IMR-90 (cell line): ENCODE measurements around the gene CCDC69. TPM values are rescaled to one million over a fixed set of nuclear protein-coding genes. Genes with fewer than 3 reads are reported as not detected.

Source experiments
- ATAC-seq: fragments of 200-7000 bp; cut with Tn5 transposase; 2 replicates; pipeline ENCODE4 v1.9.1; 2020; ENCODE audit warnings: low read depth, mild to moderate bottlenecking, moderate library complexity
- BruUV-seq: library from RNA; stranded (reverse); fragments of 400-500 nt; replicated peaks from 2 replicates; lab custom pipeline; 2021; lab: Mats Ljungman, UMichigan
- CTCF ChIA-PET: fragments of 300-600 bp; formaldehyde crosslinking; extraction: SDS; loops from one replicate; lab custom pipeline; 2021; ENCODE audit warnings: antibody characterized with exemption; lab: Yijun Ruan, JAX
- POLR2A ChIA-PET: fragments of 300-600 bp; sonication (Branson Sonifier 250); formaldehyde crosslinking; loops from one replicate; lab custom pipeline; 2022; ENCODE audit warnings: antibody characterized with exemption; ENCODE audit not compliant: unreplicated experiment; lab: Charles Lee
- DNase-seq: peaks from one replicate; pipeline ENCODE4 v3.0.0; 2013
- H2AFZ ChIP-seq: replicated peaks from 2 replicates; pipeline ENCODE3; 2013; ENCODE audit warnings: low read length, mild to moderate bottlenecking; ENCODE audit not compliant: poor library complexity
- H2AK5ac ChIP-seq: 2 replicates; pipeline ENCODE4 v1.6.1; 2013; ENCODE audit warnings: low read depth, low read length, inconsistent platforms
- H2AK9ac ChIP-seq: replicated peaks from 2 replicates; pipeline ENCODE3; 2013; ENCODE audit warnings: mild to moderate bottlenecking, low read depth, low read length, moderate library complexity; ENCODE audit not compliant: poor library complexity
- H2BK120ac ChIP-seq: 2 replicates; pipeline ENCODE4 v1.6.1; 2013; ENCODE audit warnings: low read depth, low read length, inconsistent platforms
- H2BK15ac ChIP-seq: 3 replicates; pipeline ENCODE4 v1.6.1; 2013; ENCODE audit warnings: low read depth, low read length, inconsistent platforms
- H2BK20ac ChIP-seq: 2 replicates; pipeline ENCODE4 v1.6.1; 2013; ENCODE audit warnings: low read depth, mild to moderate bottlenecking, inconsistent platforms, low read length, moderate library complexity
- H2BK5ac ChIP-seq: 2 replicates; pipeline ENCODE4 v1.6.1; 2013; ENCODE audit warnings: mild to moderate bottlenecking, low read depth, low read length, inconsistent platforms; ENCODE audit not compliant: poor library complexity, severe bottlenecking
- H3K14ac ChIP-seq: replicated peaks from 2 replicates; pipeline ENCODE4 v1.6.1; 2013; ENCODE audit warnings: low read depth, low read length, inconsistent platforms
- H3K18ac ChIP-seq: 2 replicates; pipeline ENCODE4 v1.6.1; 2013; ENCODE audit warnings: low read depth, low read length, control low read depth
- H3K23ac ChIP-seq: 2 replicates; pipeline ENCODE4 v1.6.1; 2013; ENCODE audit warnings: low read depth, low read length, inconsistent platforms
- H3K27ac ChIP-seq: 2 replicates; pipeline ENCODE4 v1.5.1; 2013; ENCODE audit warnings: mild to moderate bottlenecking, control low read depth, low read length; ENCODE audit not compliant: insufficient read depth
- H3K27me3 ChIP-seq: 2 replicates; pipeline ENCODE4 v1.6.1; 2013; ENCODE audit warnings: low read length; ENCODE audit not compliant: control insufficient read depth, insufficient read depth
- H3K36me3 ChIP-seq: 2 replicates; pipeline ENCODE4 v1.6.1; 2013; ENCODE audit warnings: low read length, mixed read lengths; ENCODE audit not compliant: control insufficient read depth, insufficient read depth
- H3K4ac ChIP-seq: 2 replicates; pipeline ENCODE4 v1.6.1; 2013; ENCODE audit warnings: low read depth, low read length, inconsistent platforms
- H3K4me1 ChIP-seq: 2 replicates; pipeline ENCODE4 v1.6.1; 2013; ENCODE audit warnings: low read length, mixed read lengths; ENCODE audit not compliant: control insufficient read depth, insufficient read depth
- H3K4me2 ChIP-seq: 2 replicates; pipeline ENCODE4 v1.6.1; 2013; ENCODE audit warnings: low read depth, mild to moderate bottlenecking, control low read depth, low read length, moderate library complexity
- H3K4me3 ChIP-seq: 2 replicates; pipeline ENCODE4 v1.5.1; 2013; ENCODE audit warnings: low read depth, mild to moderate bottlenecking, control low read depth, low read length, moderate library complexity; ENCODE audit not compliant: insufficient read depth
- H3K56ac ChIP-seq: 2 replicates; pipeline ENCODE4 v1.6.1; 2013; ENCODE audit warnings: low read length, inconsistent platforms; ENCODE audit not compliant: insufficient read depth; ENCODE audit errors: extremely low read depth
- H3K79me1 ChIP-seq, 2 experiments: 2 replicates each; pipeline ENCODE4 v1.6.1; 2013; ENCODE audit warnings: low read length in 2 of 2, inconsistent platforms in 1 of 2, low read depth in 1 of 2
- H3K9ac ChIP-seq: 2 replicates; pipeline ENCODE4 v1.6.1; 2013; ENCODE audit warnings: low read depth, low read length, control low read depth
- H3K9me1 ChIP-seq: 2 replicates; pipeline ENCODE4 v1.6.1; 2013; ENCODE audit warnings: low read length, inconsistent platforms; ENCODE audit not compliant: insufficient read depth
- H3K9me3 ChIP-seq: 2 replicates; pipeline ENCODE4 v1.6.1; 2013; ENCODE audit warnings: low read length; ENCODE audit not compliant: control insufficient read depth, insufficient read depth
- H4K20me1 ChIP-seq: 2 replicates; pipeline ENCODE4 v1.6.1; 2013; ENCODE audit warnings: low read length, inconsistent platforms; ENCODE audit not compliant: insufficient read depth
- H4K5ac ChIP-seq: 2 replicates; pipeline ENCODE4 v1.6.1; 2013; ENCODE audit warnings: mild to moderate bottlenecking, low read depth, low read length, control low read depth
- H4K8ac ChIP-seq, 2 experiments: 2 replicates each; pipeline ENCODE4 v1.6.1; 2013; ENCODE audit warnings: low read depth in 2 of 2, low read length in 2 of 2, control low read depth in 1 of 2, inconsistent platforms in 1 of 2
- H4K91ac ChIP-seq: 2 replicates; pipeline ENCODE4 v1.6.1; 2013; ENCODE audit warnings: low read depth, low read length, inconsistent platforms; ENCODE audit not compliant: insufficient read depth
- CHD1 ChIP-seq: IDR thresholded peaks from 2 replicates; pipeline ENCODE4 v1.6.1; 2012; ENCODE audit warnings: low read depth, low read length, improper control_type of control experiment
- FOS ChIP-seq: fragments of 150-350 bp; IDR thresholded peaks from 2 replicates; pipeline ENCODE4 v1.6.1; 2016; ENCODE audit warnings: low read depth, low read length
- RAD21 ChIP-seq: IDR thresholded peaks from 2 replicates; pipeline ENCODE4 v1.6.1; 2012; ENCODE audit warnings: low read length, improper control_type of control experiment
- RCOR1 ChIP-seq: IDR thresholded peaks from 2 replicates; pipeline ENCODE4 v1.6.1; 2012; ENCODE audit warnings: mild to moderate bottlenecking, low read length, improper control_type of control experiment; ENCODE audit not compliant: insufficient replicate concordance
- RFX5 ChIP-seq: IDR thresholded peaks from 2 replicates; pipeline ENCODE4 v1.8.0; 2012; ENCODE audit warnings: low read depth, mild to moderate bottlenecking, low read length, moderate library complexity
- WGBS, 2 experiments: methylation state at CpG; one replicate each; pipeline versions ENCODE4 v1.1.5 to v1.1.7; 2013; ENCODE audit warnings: missing lambda C conversion rate in 2 of 2; ENCODE audit not compliant: insufficient read length in 1 of 2; ENCODE audit errors: extremely low coverage in 2 of 2; 5-methylcytosine and 5-hydroxymethylcytosine counted together
- dilution Hi-C: fragments of 300-500 bp; cut with HindIII; formaldehyde crosslinking; loops from one replicate; pipeline ENCODE4 v1.14.3; 2018; ENCODE audit warnings: low sequenced_read_pairs; ENCODE audit not compliant: unreplicated experiment
- in situ Hi-C: fragments of 300-500 bp; cut with MboI; formaldehyde crosslinking; loops from 3 replicates; pipeline ENCODE4 v1.14.3; 2019; ENCODE audit warnings: low sequenced_read_pairs, inconsistent platforms, mixed read lengths
- intact Hi-C: fragments of 100-400 bp; cut with micrococcal nuclease; formaldehyde crosslinking; loops from 2 replicates; pipeline ENCODE4 v1.10.0; 2022
- polyA plus RNA-seq, 3 experiments: library from polyadenylated mRNA; depleted of rRNA; stranded (reverse); fragments of >200 nt; gene quantifications; 2 replicates each; pipeline ENCODE4 v1.2.3, GENCODE V29; 2012; ENCODE audit warnings: low replicate concordance in 1 of 3
- total RNA-seq: library from RNA; depleted of rRNA; stranded (reverse); fragments of >200 nt; gene quantifications from 2 replicates; pipeline ENCODE4 v1.2.3, GENCODE V29; 2012
- TF ChIP-seq, protein P1 (sequence below): conservative IDR thresholded peaks from 2 replicates; pipeline ENCODE4 v1.5.1; 2012; ENCODE audit warnings: mild to moderate bottlenecking, low read depth, low read length, improper control_type of control experiment
- TF ChIP-seq, protein P2 (sequence below): fragments of 150-350 bp; IDR thresholded peaks from 2 replicates; pipeline ENCODE4 v1.6.1; 2017; ENCODE audit warnings: mild to moderate bottlenecking, antibody characterized with exemption, low read length, low read depth

CCDC69 gene
- total and polyA plus RNA-seq, 2 of the 4 experiments (the other 2 are of a cell fraction), result 0.36 to 0.48 TPM

DNA sequence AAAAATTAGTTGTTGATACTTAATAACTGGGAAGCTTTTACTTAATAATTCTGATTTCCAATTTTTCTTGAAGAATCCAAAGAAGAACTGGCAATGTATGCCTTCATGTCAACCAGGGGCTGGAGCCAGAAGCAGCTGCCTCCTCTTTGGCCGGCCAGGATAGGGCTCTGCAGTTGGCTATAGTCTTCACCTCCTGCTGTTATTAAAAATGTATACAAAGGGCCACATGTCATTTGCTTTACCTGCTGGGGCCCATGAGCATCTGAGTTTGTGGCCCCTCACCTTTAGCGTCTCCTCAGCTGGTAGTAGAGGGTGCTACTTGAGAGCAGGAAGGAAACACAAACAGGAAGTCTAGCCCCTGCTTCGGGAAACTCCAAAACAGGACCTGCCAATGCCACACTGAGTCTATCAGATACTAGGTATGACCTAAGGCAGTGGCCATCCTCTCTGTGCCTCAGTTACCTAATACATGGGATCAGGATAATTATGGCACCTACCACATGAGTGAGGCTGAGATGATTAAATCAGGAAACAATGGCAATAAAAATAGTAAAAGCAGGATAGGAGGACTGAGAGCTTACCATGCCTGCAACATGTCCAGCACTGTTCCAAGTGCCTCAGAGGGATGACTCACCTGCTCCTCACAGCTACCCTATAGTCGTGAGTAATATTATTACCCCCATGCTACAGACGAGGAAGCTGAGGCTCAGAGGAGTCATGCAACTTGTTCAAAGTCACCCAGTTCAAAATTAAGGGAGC lies 21.3 kb downstream of the CCDC69 start:
- no peaks in the 10 kb centered on the region for H4K20me1 ChIP-seq
- H4K91ac ChIP-seq, result no peak overlapping the region
- BruUV-seq, result no TSS peak
- H3K4me1 ChIP-seq, result no peaks in the 10 kb centered on the region
- H3K56ac ChIP-seq, result no peak overlapping the region
- ChIA-PET CTCF (interaction anchor here (0.6 to 0.9 kb wide), 2 partner anchors 11 to 515 kb away, joined by 3 to 5 read pairs; no protein-coding TSS in a partner anchor), POLR2A (no interaction called here)
- no CpG with 5 or more reads among the region's 5 CpGs for WGBS, 2 experiments
- DNase-seq (peak; percentile 71), ATAC-seq (peak; percentile 72)
- H2BK5ac ChIP-seq, result no peak overlapping the region
- H3K36me3 ChIP-seq, result no peaks in the 10 kb centered on the region
- peaks cover 7% of the 10 kb centered on the region for H3K27me3 ChIP-seq
- in situ Hi-C loops, result no loop called here
- no peak overlapping the region for H3K23ac ChIP-seq
- no peak overlapping the region for H3K4me2 ChIP-seq
- no peak overlapping the region for H4K8ac ChIP-seq
- no peak overlapping the region for H2BK20ac ChIP-seq
- no peak overlapping the region for H3K9ac ChIP-seq
- no peak overlapping the region for H3K27ac ChIP-seq
- H4K5ac ChIP-seq, result no peak overlapping the region
- intact Hi-C loops, result no loop called here
- no peak overlapping the region for H3K4me3 ChIP-seq
- H2AFZ ChIP-seq, result peak overlapping the region; percentile 0
- no peak overlapping the region for H2BK15ac ChIP-seq
- no peak overlapping the region for H2AK9ac ChIP-seq
- TF ChIP-seq, protein P1, sequence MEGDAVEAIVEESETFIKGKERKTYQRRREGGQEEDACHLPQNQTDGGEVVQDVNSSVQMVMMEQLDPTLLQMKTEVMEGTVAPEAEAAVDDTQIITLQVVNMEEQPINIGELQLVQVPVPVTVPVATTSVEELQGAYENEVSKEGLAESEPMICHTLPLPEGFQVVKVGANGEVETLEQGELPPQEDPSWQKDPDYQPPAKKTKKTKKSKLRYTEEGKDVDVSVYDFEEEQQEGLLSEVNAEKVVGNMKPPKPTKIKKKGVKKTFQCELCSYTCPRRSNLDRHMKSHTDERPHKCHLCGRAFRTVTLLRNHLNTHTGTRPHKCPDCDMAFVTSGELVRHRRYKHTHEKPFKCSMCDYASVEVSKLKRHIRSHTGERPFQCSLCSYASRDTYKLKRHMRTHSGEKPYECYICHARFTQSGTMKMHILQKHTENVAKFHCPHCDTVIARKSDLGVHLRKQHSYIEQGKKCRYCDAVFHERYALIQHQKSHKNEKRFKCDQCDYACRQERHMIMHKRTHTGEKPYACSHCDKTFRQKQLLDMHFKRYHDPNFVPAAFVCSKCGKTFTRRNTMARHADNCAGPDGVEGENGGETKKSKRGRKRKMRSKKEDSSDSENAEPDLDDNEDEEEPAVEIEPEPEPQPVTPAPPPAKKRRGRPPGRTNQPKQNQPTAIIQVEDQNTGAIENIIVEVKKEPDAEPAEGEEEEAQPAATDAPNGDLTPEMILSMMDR, result no peak
- TF ChIP-seq, protein P2, sequence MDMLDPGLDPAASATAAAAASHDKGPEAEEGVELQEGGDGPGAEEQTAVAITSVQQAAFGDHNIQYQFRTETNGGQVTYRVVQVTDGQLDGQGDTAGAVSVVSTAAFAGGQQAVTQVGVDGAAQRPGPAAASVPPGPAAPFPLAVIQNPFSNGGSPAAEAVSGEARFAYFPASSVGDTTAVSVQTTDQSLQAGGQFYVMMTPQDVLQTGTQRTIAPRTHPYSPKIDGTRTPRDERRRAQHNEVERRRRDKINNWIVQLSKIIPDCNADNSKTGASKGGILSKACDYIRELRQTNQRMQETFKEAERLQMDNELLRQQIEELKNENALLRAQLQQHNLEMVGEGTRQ, result no peak
- no peak for TF ChIP-seq CHD1
- TF ChIP-seq RCOR1, result peak; percentile 37
- peak; percentile 53; the same call in 1 of the 2 replicates for TF ChIP-seq FOS
- no peak for TF ChIP-seq RAD21
- TF ChIP-seq RFX5, result no peak
- no peaks in the 10 kb centered on the region for H3K9me1 ChIP-seq
- H3K14ac ChIP-seq, result no peak overlapping the region
- H3K4ac ChIP-seq, result no peak overlapping the region
- dilution Hi-C loops, result no loop called here
- H3K18ac ChIP-seq, result no peak overlapping the region
- no peaks in the 10 kb centered on the region for H3K79me1 ChIP-seq
- no peaks in the 10 kb centered on the region for H3K9me3 ChIP-seq
- no peak overlapping the region for H2AK5ac ChIP-seq
- H2BK120ac ChIP-seq, result no peak overlapping the region
